ENCODE measurements around the gene SNX32.
"Not testable (repeated sequence)": the region's sequence is repeated elsewhere in the genome, so short reads cannot be mapped to it uniquely, and the experiment has no call there.

SNX32 gene

GRCh38 chr11:65829459-65829858, 4.3 kb upstream of the SNX32 start:
- DNase-seq (ENCODE audit: low read depth): no peak

- DNase-seq (ENCODE audit: low read depth): not testable (repeated sequence)
Measured at GRCh38 chr11:65832231-65832630, 1.5 kb upstream of the SNX32 start.

DNA sequence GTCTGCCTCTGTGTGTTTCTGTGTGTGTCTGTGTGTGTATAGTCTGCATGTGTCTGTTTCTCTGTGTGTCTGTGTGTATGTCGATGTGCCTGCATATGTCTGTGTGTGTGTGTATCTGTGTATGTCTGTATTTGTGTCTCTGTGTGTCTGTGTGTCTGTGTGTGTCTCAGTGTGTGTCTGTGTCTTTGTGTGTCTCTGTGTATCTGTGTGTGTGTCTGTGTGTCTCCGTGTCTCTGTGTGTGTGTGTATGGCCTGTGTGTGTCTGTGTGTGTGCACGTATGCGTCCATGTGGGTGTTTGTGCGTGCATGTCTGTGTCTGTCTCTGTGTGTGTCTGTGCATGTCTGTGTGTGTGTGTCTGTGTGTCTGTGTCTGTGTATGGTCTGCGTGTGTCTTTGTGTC, 439 bp downstream of the SNX32 start:
- no peak for DNase-seq (ENCODE audit: low read depth)

DNA sequence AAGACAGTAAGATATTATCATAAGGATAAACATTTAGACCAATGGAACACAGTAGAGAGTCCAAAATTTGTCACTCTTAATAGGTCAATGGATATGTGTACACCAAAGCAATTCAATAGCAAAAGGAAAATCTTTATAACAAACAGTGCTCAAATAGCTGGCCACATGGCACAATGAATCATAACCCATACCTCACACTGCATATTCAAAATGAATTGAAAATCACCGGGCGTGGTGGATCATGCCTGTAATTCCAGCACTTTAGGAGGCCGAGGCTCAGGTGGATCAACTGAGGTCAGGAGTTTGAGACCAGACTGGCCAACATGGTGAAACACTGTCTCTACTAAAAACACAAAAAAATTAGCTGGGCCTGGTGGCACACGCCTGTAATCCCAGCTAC, 8.4 kb downstream of the SNX32 start:
- no peak for DNase-seq (ENCODE audit: low read depth)

GRCh38 chr11:65843811-65844210, 10.0 kb downstream of the SNX32 start:
- no peak for DNase-seq (ENCODE audit: low read depth)

GRCh38 chr11:65844231-65844872, 10.6 kb downstream of the SNX32 start:
- no peak for DNase-seq (ENCODE audit: low read depth)

GRCh38 chr11:65847746-65848145, 14.0 kb downstream of the SNX32 start:
- no peak for DNase-seq (ENCODE audit: low read depth)

DNA sequence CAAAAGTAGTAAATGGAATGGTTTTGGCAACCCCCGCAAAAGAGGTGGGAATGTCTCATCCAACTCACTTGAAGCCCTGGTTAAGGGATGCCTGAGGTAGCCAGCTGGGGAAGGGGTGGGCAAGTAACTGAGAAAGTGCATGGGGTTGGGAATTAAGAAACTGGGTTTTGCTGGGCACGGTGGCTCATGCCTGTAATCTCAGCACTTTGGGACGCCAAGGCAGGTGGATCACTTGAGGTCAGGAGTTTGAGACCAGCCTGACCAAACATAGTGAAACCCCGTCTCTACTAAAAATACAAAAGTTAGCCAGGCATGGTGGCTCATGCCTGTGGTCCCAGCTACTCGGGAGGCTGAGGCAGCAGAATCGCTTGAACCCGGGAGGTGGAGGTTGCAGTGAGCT, 14.9 kb downstream of the SNX32 start:
- DNase-seq (ENCODE audit: low read depth): not testable (repeated sequence)

- DNase-seq (ENCODE audit: low read depth): no peak
Measured at GRCh38 chr11:65849366-65849765, 15.6 kb downstream of the SNX32 start.

DNA sequence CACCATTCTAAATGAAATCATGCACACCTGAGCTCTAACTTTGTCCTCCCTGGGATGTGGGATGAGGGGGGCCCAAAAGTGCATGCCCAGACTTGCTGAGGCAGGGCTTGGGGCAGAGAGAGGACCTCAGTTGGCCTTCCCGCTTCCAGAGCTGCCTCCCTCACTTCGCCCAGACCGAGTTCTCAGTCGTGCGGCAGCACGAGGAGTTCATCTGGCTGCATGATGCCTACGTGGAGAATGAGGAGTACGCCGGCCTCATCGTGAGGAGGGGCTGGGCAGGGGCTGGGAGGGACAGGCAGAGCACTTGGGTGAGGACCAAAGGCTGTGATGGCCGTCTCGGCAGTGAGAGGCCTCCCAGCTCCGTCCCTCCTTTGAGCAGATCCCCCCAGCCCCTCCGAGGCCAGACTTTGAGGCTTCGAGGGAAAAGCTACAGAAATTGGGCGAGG, 16.0 kb downstream of the SNX32 start:
- no peak for DNase-seq (ENCODE audit: low read depth)

GRCh38 chr11:65850217-65851082, 16.7 kb downstream of the SNX32 start:
- no peak for DNase-seq (ENCODE audit: low read depth)

DNA sequence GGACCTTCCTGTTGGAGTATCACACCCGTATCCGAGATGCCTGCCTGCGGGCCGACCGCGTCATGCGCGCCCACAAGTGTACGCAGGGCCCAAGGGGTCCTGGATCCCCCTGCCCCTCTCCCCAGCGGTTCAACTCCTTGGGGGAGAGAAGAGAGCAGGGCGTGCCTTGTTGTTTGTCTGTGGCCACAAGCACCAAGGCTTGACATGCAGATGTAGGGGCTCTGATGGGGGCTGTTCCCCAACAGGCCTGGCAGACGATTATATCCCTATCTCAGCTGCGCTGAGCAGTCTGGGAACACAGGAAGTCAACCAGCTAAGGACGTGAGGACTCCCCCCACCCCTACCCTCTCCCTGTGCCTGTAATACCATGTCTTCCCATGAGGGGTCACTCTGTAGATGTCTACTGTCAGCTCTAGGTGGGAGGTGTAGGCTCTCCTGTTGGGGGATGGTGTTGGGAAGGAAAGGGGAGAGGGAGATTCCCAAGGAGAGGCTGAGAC, 17.4 kb downstream of the SNX32 start:
- DNase-seq (ENCODE audit: low read depth): no peak

GRCh38 chr11:65851811-65852507, 18.2 kb downstream of the SNX32 start:
- DNase-seq (ENCODE audit: low read depth): no peak

DNA sequence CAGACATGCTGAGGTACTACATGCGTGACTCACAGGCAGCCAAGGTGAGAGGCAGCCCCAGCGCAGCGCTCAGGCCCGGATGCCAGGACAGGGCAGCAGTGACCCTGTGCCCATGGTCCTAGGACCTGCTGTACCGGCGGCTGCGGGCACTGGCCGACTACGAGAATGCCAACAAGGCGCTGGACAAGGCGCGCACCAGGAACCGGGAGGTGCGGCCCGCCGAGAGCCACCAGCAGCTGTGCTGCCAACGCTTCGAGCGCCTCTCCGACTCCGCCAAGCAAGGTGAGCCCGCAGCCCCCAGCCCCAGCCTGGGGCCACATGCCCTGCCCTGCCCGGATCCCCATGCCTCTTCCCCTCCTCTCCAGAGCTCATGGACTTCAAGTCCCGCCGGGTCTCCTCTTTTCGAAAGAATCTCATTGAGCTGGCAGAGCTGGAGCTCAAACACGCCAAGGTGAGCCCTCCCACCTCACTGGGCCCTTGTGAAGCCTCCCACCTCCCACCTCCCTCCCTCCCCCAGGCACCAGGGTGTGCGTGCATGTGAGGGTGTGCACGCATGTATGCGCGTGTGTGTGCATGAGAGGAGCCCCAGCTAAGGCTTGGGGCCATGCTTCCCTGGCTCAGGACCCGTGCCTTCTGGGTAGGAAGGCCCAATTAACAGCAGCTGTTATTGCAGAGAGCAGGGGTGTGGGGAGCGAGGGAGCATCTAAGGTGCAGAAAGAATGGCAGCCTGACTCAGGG, 18.9 kb downstream of the SNX32 start:
- DNase-seq (ENCODE audit: low read depth): no peak

- DNase-seq (ENCODE audit: low read depth): no peak
Measured at GRCh38 chr11:65853246-65853979, 19.6 kb downstream of the SNX32 start.

- no peak for DNase-seq (ENCODE audit: low read depth)
Measured at GRCh38 chr11:65854161-65854592, 20.4 kb downstream of the SNX32 start.

- DNase-seq (ENCODE audit: low read depth): no peak
Measured at GRCh38 chr11:65854852-65855837, 21.4 kb downstream of the SNX32 start.

DNA sequence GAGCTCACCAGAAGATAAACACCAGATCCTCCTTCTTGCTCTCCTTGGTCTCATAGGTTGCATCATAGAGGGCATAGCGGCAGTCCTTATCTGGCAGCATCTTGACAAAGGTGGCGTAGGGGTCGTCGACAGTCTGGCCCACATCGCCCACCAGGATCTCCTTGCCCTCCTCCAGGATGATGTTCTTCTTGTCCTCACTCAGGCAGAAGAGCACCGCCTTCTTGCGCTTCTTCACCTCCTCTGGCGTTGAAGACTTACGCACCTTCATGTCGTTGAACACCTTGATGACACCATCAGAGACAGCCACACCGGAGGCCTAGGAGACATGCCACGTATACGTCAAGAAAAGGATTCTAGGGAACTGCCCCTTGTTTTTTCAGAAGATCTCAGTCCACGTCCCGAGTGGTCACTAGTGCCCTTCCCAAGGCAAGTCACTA, 22.2 kb downstream of the SNX32 start:
- no peak for DNase-seq (ENCODE audit: low read depth)

DNA sequence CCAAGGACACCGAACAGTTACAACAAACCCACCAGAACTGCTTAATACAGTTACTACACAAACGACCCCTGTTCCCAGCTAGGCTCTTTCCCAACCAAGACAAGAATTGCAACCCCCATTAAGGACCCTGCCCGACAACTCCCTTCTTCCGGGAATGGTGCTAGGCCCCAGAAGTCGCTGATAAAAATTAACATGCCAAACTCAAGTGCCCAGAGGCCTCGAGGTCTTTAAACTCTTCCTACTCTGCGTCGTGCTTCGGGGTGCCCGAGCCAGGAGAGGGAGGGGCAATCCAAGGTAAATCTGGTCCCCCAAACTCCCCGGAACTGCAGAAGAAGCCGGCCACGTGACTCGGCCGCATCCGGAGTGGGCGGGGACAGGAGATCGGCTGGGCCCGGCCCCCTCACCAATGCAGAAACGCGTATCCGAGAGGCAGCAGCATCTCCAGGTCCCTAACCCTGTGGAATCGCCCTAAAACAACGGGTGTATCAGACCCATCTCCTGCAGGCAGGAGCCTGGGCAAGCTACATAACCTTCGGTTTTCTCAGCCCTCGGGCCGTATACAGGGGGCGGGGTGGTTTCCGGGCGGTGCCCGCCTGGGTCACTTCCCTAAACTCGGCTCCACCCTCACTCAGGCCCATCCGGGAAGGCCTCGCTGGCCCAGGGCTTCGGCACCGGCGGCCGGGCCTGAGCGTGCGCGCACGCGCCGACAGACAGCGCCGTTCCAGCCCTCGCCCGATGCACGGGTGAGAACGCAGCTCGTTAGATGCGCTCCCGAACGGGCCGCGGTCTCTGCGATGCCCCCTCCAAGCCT, 23.1 kb downstream of the SNX32 start:
- DNase-seq (ENCODE audit: low read depth): peak; percentile 67
